HEK293 (cell line): ENCODE results near the gene EDIL3.

ENCODE experiments used
- CTCF ChIA-PET: fragments of 350-600 bp; formaldehyde crosslinking; extraction: SDS; loops from one replicate; lab custom pipeline; 2021; ENCODE audit warnings: antibody characterized with exemption; lab: Yijun Ruan, JAX
- POLR2A ChIA-PET: fragments of 300-600 bp; formaldehyde crosslinking; extraction: SDS; loops from one replicate; lab custom pipeline; 2020; ENCODE audit warnings: antibody characterized with exemption, inconsistent platforms; lab: Yijun Ruan, JAX
- H3K27ac ChIP-seq: fragments of 200-500 bp; sonication (Bioruptor generic); 2 replicates; pipeline ENCODE4 v1.5.1; 2014; ENCODE audit warnings: low read depth, low read length, control low read depth, inconsistent platforms; ENCODE audit errors: extremely low read depth
- H3K36me3 ChIP-seq, 2 experiments: fragments of 200-500 bp in 1 of 2; sonication (Bioruptor generic) in 1 of 2; 1 replicate in 1 of 2; 2 replicates in 1 of 2; pipeline ENCODE4 v1.5.1; 2014 to 2017; ENCODE audit warnings: inconsistent platforms in 2 of 2, low read length in 2 of 2; ENCODE audit not compliant: control insufficient read depth in 2 of 2, insufficient read depth in 1 of 2
- H3K4me1 ChIP-seq: fragments of 200-500 bp; sonication (Bioruptor generic); 2 replicates; pipeline ENCODE4 v1.5.1; 2014; ENCODE audit warnings: mild to moderate bottlenecking, low read length, inconsistent platforms; ENCODE audit not compliant: control insufficient read depth, insufficient read depth
- H3K4me3 ChIP-seq: 2 replicates; pipeline ENCODE4 v1.5.1; 2011; ENCODE audit warnings: low read depth, mild to moderate bottlenecking, control low read depth, low read length, moderate library complexity
- H3K9me3 ChIP-seq: fragments of 200-500 bp; sonication (Bioruptor generic); 2 replicates; pipeline ENCODE4 v1.5.1; 2014; ENCODE audit warnings: low read depth, low read length, inconsistent platforms; ENCODE audit not compliant: control insufficient read depth, insufficient read depth
- BCL11A ChIP-seq: fragments of 450-650 bp; formaldehyde crosslinking; IDR thresholded peaks from 2 replicates; pipeline ENCODE4 v1.5.1; 2016; ENCODE audit warnings: low read depth, missing biosample characterization, missing genetic modification characterization
- FEZF1 ChIP-seq: fragments of 450-650 bp; formaldehyde crosslinking; IDR thresholded peaks from 2 replicates; pipeline ENCODE4 v1.5.1; 2016; ENCODE audit warnings: missing biosample characterization, missing genetic modification characterization
- INSM2 ChIP-seq: fragments of 450-650 bp; formaldehyde crosslinking; IDR thresholded peaks from 2 replicates; pipeline ENCODE4 v1.5.1; 2016; ENCODE audit warnings: missing biosample characterization, missing genetic modification characterization
- OSR2 ChIP-seq: fragments of 450-650 bp; formaldehyde crosslinking; IDR thresholded peaks from 2 replicates; pipeline ENCODE4 v1.5.1; 2016; ENCODE audit warnings: missing biosample characterization, missing genetic modification characterization
- PRDM10 ChIP-seq: fragments of 450-650 bp; formaldehyde crosslinking; IDR thresholded peaks from 2 replicates; pipeline ENCODE4 v1.5.1; 2016; ENCODE audit warnings: missing biosample characterization, missing genetic modification characterization
- SALL2 ChIP-seq: fragments of 450-650 bp; formaldehyde crosslinking; IDR thresholded peaks from 2 replicates; pipeline ENCODE4 v1.5.0; 2017; ENCODE audit warnings: missing biosample characterization, mild to moderate bottlenecking, missing genetic modification characterization, borderline replicate concordance
- WT1 ChIP-seq: fragments of 450-650 bp; formaldehyde crosslinking; IDR thresholded peaks from 2 replicates; pipeline ENCODE4 v1.5.1; 2016; ENCODE audit warnings: missing biosample characterization, missing genetic modification characterization
- ZBTB1 ChIP-seq: fragments of 450-650 bp; formaldehyde crosslinking; IDR thresholded peaks from 2 replicates; pipeline ENCODE4 v1.5.1; 2016; ENCODE audit warnings: missing biosample characterization, missing genetic modification characterization
- ZBTB20 ChIP-seq: fragments of 450-650 bp; formaldehyde crosslinking; IDR thresholded peaks from 2 replicates; pipeline ENCODE4 v1.5.1; 2016; ENCODE audit warnings: missing biosample characterization, missing genetic modification characterization
- ZEB2 ChIP-seq: fragments of 450-650 bp; formaldehyde crosslinking; IDR thresholded peaks from 2 replicates; pipeline ENCODE4 v1.5.1; 2016; ENCODE audit warnings: missing biosample characterization, missing genetic modification characterization
- ZNF223 ChIP-seq: fragments of 450-650 bp; formaldehyde crosslinking; IDR thresholded peaks from 2 replicates; pipeline ENCODE4 v1.5.1; 2016; ENCODE audit warnings: missing biosample characterization, missing genetic modification characterization
- ZNF23 ChIP-seq: fragments of 450-650 bp; formaldehyde crosslinking; IDR thresholded peaks from 2 replicates; pipeline ENCODE4 v1.5.1; 2016; ENCODE audit warnings: missing biosample characterization, missing genetic modification characterization, borderline replicate concordance
- ZNF280C ChIP-seq: fragments of 450-650 bp; formaldehyde crosslinking; IDR thresholded peaks from 2 replicates; pipeline ENCODE4 v1.5.1; 2016; ENCODE audit warnings: missing biosample characterization, missing genetic modification characterization
- ZNF302 ChIP-seq: fragments of 450-650 bp; formaldehyde crosslinking; IDR thresholded peaks from 2 replicates; pipeline ENCODE4 v1.5.1; 2016; ENCODE audit warnings: missing biosample characterization, missing genetic modification characterization, low read depth
- ZNF423 ChIP-seq: fragments of 450-650 bp; formaldehyde crosslinking; IDR thresholded peaks from 2 replicates; pipeline ENCODE4 v1.5.1; 2016; ENCODE audit warnings: missing biosample characterization, missing genetic modification characterization
- ZNF449 ChIP-seq: fragments of 450-650 bp; formaldehyde crosslinking; IDR thresholded peaks from 2 replicates; pipeline ENCODE4 v1.5.1; 2017; ENCODE audit warnings: missing biosample characterization, mild to moderate bottlenecking, missing genetic modification characterization, moderate library complexity
- ZNF510 ChIP-seq: fragments of 450-650 bp; formaldehyde crosslinking; IDR thresholded peaks from 2 replicates; pipeline ENCODE4 v1.5.1; 2018; ENCODE audit warnings: mild to moderate bottlenecking, missing genetic modification characterization, missing biosample characterization; ENCODE audit not compliant: insufficient replicate concordance
- ZNF521 ChIP-seq: fragments of 450-650 bp; formaldehyde crosslinking; IDR thresholded peaks from 2 replicates; pipeline ENCODE4 v1.5.1; 2017; ENCODE audit warnings: missing biosample characterization, mild to moderate bottlenecking, missing genetic modification characterization
- ZNF544 ChIP-seq: fragments of 450-650 bp; formaldehyde crosslinking; IDR thresholded peaks from 2 replicates; pipeline ENCODE4 v1.5.0; 2017; ENCODE audit warnings: missing biosample characterization, missing genetic modification characterization
- ZNF558 ChIP-seq: fragments of 450-650 bp; formaldehyde crosslinking; IDR thresholded peaks from 2 replicates; pipeline ENCODE4 v1.5.1; 2016; ENCODE audit warnings: missing biosample characterization, missing genetic modification characterization
- ZNF560 ChIP-seq: fragments of 450-650 bp; formaldehyde crosslinking; IDR thresholded peaks from 2 replicates; pipeline ENCODE4 v1.5.1; 2017; ENCODE audit warnings: missing biosample characterization, missing genetic modification characterization, borderline replicate concordance
- ZNF585B ChIP-seq: fragments of 450-650 bp; formaldehyde crosslinking; IDR thresholded peaks from 2 replicates; pipeline ENCODE4 v1.5.1; 2016; ENCODE audit warnings: missing biosample characterization, missing genetic modification characterization
- ZNF645 ChIP-seq: fragments of 450-650 bp; formaldehyde crosslinking; IDR thresholded peaks from 2 replicates; pipeline ENCODE4; 2016; ENCODE audit warnings: missing biosample characterization, missing genetic modification characterization
- ZNF707 ChIP-seq: fragments of 450-650 bp; formaldehyde crosslinking; IDR thresholded peaks from 2 replicates; pipeline ENCODE4 v1.5.1; 2016; ENCODE audit warnings: missing biosample characterization, missing genetic modification characterization
- ZNF776 ChIP-seq: fragments of 450-650 bp; formaldehyde crosslinking; IDR thresholded peaks from 2 replicates; pipeline ENCODE4 v1.5.0; 2017; ENCODE audit warnings: missing biosample characterization, missing genetic modification characterization, borderline replicate concordance
- ZNF830 ChIP-seq: fragments of 450-650 bp; IDR thresholded peaks from 2 replicates; pipeline ENCODE4 v1.5.0; 2018; ENCODE audit warnings: missing biosample characterization, missing genetic modification characterization, low read depth, mild to moderate bottlenecking, moderate library complexity

EDIL3 gene

GRCh38 chr5:84306601-84307000 is 78.1 kb downstream of the EDIL3 start:
- no peaks in the 10 kb centered on the region for H3K9me3 ChIP-seq
- CTCF ChIA-PET: no interaction called here
- POLR2A ChIA-PET: no interaction called here
- TF ChIP-seq ZEB2: no peak
- no peak for TF ChIP-seq ZNF449 (tag by site-specific recombination)
- no peak for TF ChIP-seq ZNF544 (tag by site-specific recombination)
- TF ChIP-seq ZNF223 (tag by site-specific recombination): no peak
- TF ChIP-seq ZNF280C: no peak
- no peak for TF ChIP-seq ZBTB20 (tag by site-specific recombination)
- TF ChIP-seq SALL2 (tag by site-specific recombination): no peak
- TF ChIP-seq ZNF510: no peak
- no peak for TF ChIP-seq ZNF830 (tag by site-specific recombination)
- TF ChIP-seq ZNF558 (tag by site-specific recombination): no peak
- TF ChIP-seq PRDM10 (tag by site-specific recombination): no peak
- TF ChIP-seq ZNF423 (tag by site-specific recombination): no peak
- no peak for TF ChIP-seq ZNF585B
- no peak for TF ChIP-seq ZNF521
- TF ChIP-seq OSR2 (tag by site-specific recombination): no peak
- no peaks in the 10 kb centered on the region for H3K4me1 ChIP-seq
- H3K36me3 ChIP-seq: no peaks in the 10 kb centered on the region
- H3K27ac ChIP-seq: no peak overlapping the region
- no peak overlapping the region for H3K4me3 ChIP-seq

GRCh38 chr5:84304599-84304998 is 80.1 kb downstream of the EDIL3 start:
- no peaks in the 10 kb centered on the region for H3K9me3 ChIP-seq
- POLR2A ChIA-PET: no interaction called here
- H3K27ac ChIP-seq: no peak overlapping the region
- CTCF ChIA-PET: interaction anchor here (0.6 to 0.7 kb wide), 2 partner anchors 29 to 446 kb away, joined by 4 to 6 read pairs; no protein-coding TSS in a partner anchor
- H3K4me1 ChIP-seq: no peaks in the 10 kb centered on the region
- TF ChIP-seq INSM2 (tag by site-specific recombination) (no peak), ZEB2 (no peak), BCL11A (tag by site-specific recombination) (no peak), ZBTB1 (tag by site-specific recombination) (no peak), ZNF302 (tag by site-specific recombination) (no peak), ZNF23 (no peak), ZNF645 (tag by site-specific recombination) (no peak), ZNF707 (tag by site-specific recombination) (no peak), FEZF1 (tag by site-specific recombination) (no peak), ZNF560 (tag by site-specific recombination) (no peak), WT1 (tag by site-specific recombination) (no peak), ZNF423 (tag by site-specific recombination) (no peak), ZNF776 (tag by site-specific recombination) (no peak), ZNF510 (no peak)
- H3K36me3 ChIP-seq: no peaks in the 10 kb centered on the region
- H3K4me3 ChIP-seq: no peak overlapping the region
